H9 (cell line): ENCODE data around the gene VWA1. TPM values are rescaled to one million over a fixed set of nuclear protein-coding genes. Genes with fewer than 3 reads are reported as not detected.
"Not testable (repeated sequence)": the region's sequence is repeated elsewhere in the genome, so short reads cannot be mapped to it uniquely, and the experiment has no call there.

Experiments
- DNase-seq: peaks from one replicate; pipeline ENCODE4 v3.0.0-alpha.2; 2017
- H2AFZ ChIP-seq: one replicate; pipeline ENCODE4 v1.6.1; 2013; ENCODE audit warnings: mild to moderate bottlenecking, low read length, control low read depth, moderate library complexity
- H2AK5ac ChIP-seq: 2 replicates; pipeline ENCODE4 v1.6.1; 2013; ENCODE audit warnings: low read length, control low read depth, mixed read lengths; ENCODE audit not compliant: insufficient read length
- H2BK120ac ChIP-seq: one replicate; pipeline ENCODE4 v1.6.1; 2013; ENCODE audit warnings: low read depth, mild to moderate bottlenecking, low read length, control low read depth, inconsistent platforms; ENCODE audit not compliant: poor library complexity, severe bottlenecking
- H2BK12ac ChIP-seq: 2 replicates; pipeline ENCODE4 v1.6.1; 2013; ENCODE audit warnings: low read length, control low read depth, mixed read lengths, low read depth; ENCODE audit not compliant: insufficient read length
- H2BK15ac ChIP-seq: 2 replicates; pipeline ENCODE4 v1.6.1; 2013; ENCODE audit warnings: low read depth, low read length, control low read depth
- H2BK20ac ChIP-seq: one replicate; pipeline ENCODE4 v1.6.1; 2013; ENCODE audit warnings: low read depth, mild to moderate bottlenecking, low read length, control low read depth, inconsistent platforms; ENCODE audit not compliant: poor library complexity, severe bottlenecking
- H2BK5ac ChIP-seq: 2 replicates; pipeline ENCODE4 v1.6.1; 2013; ENCODE audit warnings: low read length, control low read depth, mixed read lengths; ENCODE audit not compliant: insufficient read length
- H3K14ac ChIP-seq: 2 replicates; pipeline ENCODE4 v1.6.1; 2013; ENCODE audit warnings: low read length, control low read depth; ENCODE audit not compliant: insufficient read depth
- H3K18ac ChIP-seq: 2 replicates; pipeline ENCODE4 v1.6.1; 2013; ENCODE audit warnings: low read depth, mild to moderate bottlenecking, mixed read lengths, low read length, control low read depth; ENCODE audit not compliant: insufficient read length
- H3K23ac ChIP-seq: 2 replicates; pipeline ENCODE4 v1.6.1; 2013; ENCODE audit warnings: low read length, control low read depth, mixed read lengths, low read depth; ENCODE audit not compliant: insufficient read length
- H3K23me2 ChIP-seq: 2 replicates; pipeline ENCODE4 v1.6.1; 2013; ENCODE audit warnings: low read depth, mild to moderate bottlenecking, mixed read lengths, low read length, control low read depth; ENCODE audit not compliant: insufficient read length, poor library complexity, severe bottlenecking
- H3K27ac ChIP-seq: 2 replicates; pipeline ENCODE4 v1.5.1; 2013; ENCODE audit warnings: low read length, control low read depth, mixed read lengths, low read depth; ENCODE audit not compliant: insufficient read length
- H3K27me3 ChIP-seq: 2 replicates; pipeline ENCODE4 v1.6.1; 2013; ENCODE audit warnings: low read length, control low read depth, inconsistent platforms; ENCODE audit not compliant: insufficient read depth
- H3K4ac ChIP-seq: 2 replicates; pipeline ENCODE4 v1.6.1; 2013; ENCODE audit warnings: low read depth, mild to moderate bottlenecking, control low read depth, inconsistent platforms, low read length, moderate library complexity
- H3K4me1 ChIP-seq: 2 replicates; pipeline ENCODE4 v1.6.1; 2013; ENCODE audit warnings: low read length, control low read depth, inconsistent platforms; ENCODE audit not compliant: insufficient read depth
- H3K4me2 ChIP-seq: 2 replicates; pipeline ENCODE4 v1.6.1; 2013; ENCODE audit warnings: low read length, control low read depth, mixed read lengths; ENCODE audit not compliant: insufficient read length, insufficient read depth
- H3K56ac ChIP-seq: 2 replicates; pipeline ENCODE4 v1.6.1; 2013; ENCODE audit warnings: low read depth, mild to moderate bottlenecking, mixed read lengths, low read length, control low read depth; ENCODE audit not compliant: insufficient read length
- H3K79me1 ChIP-seq: 2 replicates; pipeline ENCODE4 v1.6.1; 2013; ENCODE audit warnings: low read depth, mild to moderate bottlenecking, moderate library complexity, low read length, control low read depth, inconsistent platforms; ENCODE audit not compliant: insufficient read depth, poor library complexity, severe bottlenecking
- H3K79me2 ChIP-seq: 2 replicates; pipeline ENCODE4 v1.6.1; 2013; ENCODE audit warnings: low read length, control low read depth, inconsistent platforms; ENCODE audit not compliant: insufficient read depth
- H3K9ac ChIP-seq: 2 replicates; pipeline ENCODE4 v1.6.1; 2013; ENCODE audit warnings: low read length, control low read depth, mixed read lengths; ENCODE audit not compliant: insufficient read length; ENCODE audit errors: extremely low read depth
- H3K9me3 ChIP-seq: one replicate; pipeline ENCODE4 v1.6.1; 2013; ENCODE audit warnings: low read depth, low read length, inconsistent platforms; ENCODE audit not compliant: control insufficient read depth
- H3T11ph ChIP-seq: one replicate; pipeline ENCODE4 v1.6.1; 2013; ENCODE audit warnings: mild to moderate bottlenecking, low read length, control low read depth, inconsistent platforms
- H4K20me1 ChIP-seq: one replicate; pipeline ENCODE4 v1.6.1; 2013; ENCODE audit not compliant: control insufficient read depth, insufficient read length, insufficient read depth
- H4K5ac ChIP-seq: 2 replicates; pipeline ENCODE4 v1.6.1; 2013; ENCODE audit warnings: low read depth, mild to moderate bottlenecking, mixed read lengths, low read length, control low read depth; ENCODE audit not compliant: insufficient read length
- H4K8ac ChIP-seq: replicated peaks from 2 replicates; pipeline ENCODE4 v1.6.1; 2013; ENCODE audit warnings: low read length, control low read depth, mixed read lengths, low read depth; ENCODE audit not compliant: insufficient read length
- H4K91ac ChIP-seq: 2 replicates; pipeline ENCODE4 v1.6.1; 2013; ENCODE audit warnings: low read depth, mild to moderate bottlenecking, moderate library complexity, mixed read lengths, low read length, control low read depth; ENCODE audit not compliant: insufficient read length
- H3K27ac Mint-ChIP-seq, 3 experiments: 2 replicates in 2 of 3; 3 replicates in 1 of 3; pipeline ENCODE4 v1.8.0; 2020 to 2021; ENCODE audit warnings: mixed read lengths in 3 of 3, mild to moderate bottlenecking in 1 of 3, moderate library complexity in 1 of 3
- H3K27me3 Mint-ChIP-seq: 2 replicates; pipeline ENCODE4 v1.8.0; 2021; ENCODE audit warnings: low read depth, mild to moderate bottlenecking, moderate library complexity, mixed read lengths
- H3K36me3 Mint-ChIP-seq, 3 experiments: 2 replicates in 2 of 3; 3 replicates in 1 of 3; pipeline ENCODE4 v1.8.0; 2020 to 2021; ENCODE audit warnings: low read depth in 3 of 3, mixed read lengths in 3 of 3; ENCODE audit not compliant: insufficient read depth in 1 of 3
- H3K4me1 Mint-ChIP-seq, 2 experiments: 2 replicates each; pipeline ENCODE4 v1.8.0; 2020; ENCODE audit warnings: mixed read lengths in 2 of 2
- H3K4me3 Mint-ChIP-seq, 2 experiments: 2 replicates in 1 of 2; 3 replicates in 1 of 2; pipeline ENCODE4 v1.8.0; 2020 to 2021; ENCODE audit warnings: mild to moderate bottlenecking in 2 of 2, mixed read lengths in 2 of 2, moderate library complexity in 1 of 2
- H3K9me3 Mint-ChIP-seq, 2 experiments: 2 replicates in 1 of 2; 3 replicates in 1 of 2; pipeline ENCODE4 v1.8.0; 2020; ENCODE audit warnings: mild to moderate bottlenecking in 2 of 2, mixed read lengths in 2 of 2, moderate library complexity in 1 of 2
- WGBS: extraction: QIAGEN DNeasy Blood & Tissue Kit; methylation state at CpG from one replicate; pipeline ENCODE4 v1.1.7; 2013; ENCODE audit warnings: missing lambda C conversion rate, low lambda C conversion rate, mixed read lengths; ENCODE audit not compliant: insufficient read length; ENCODE audit errors: extremely low coverage; 5-methylcytosine and 5-hydroxymethylcytosine counted together
- total RNA-seq: library from RNA; stranded (reverse); gene quantifications from 2 replicates; pipeline ENCODE4 v1.2.1, GENCODE V29; 2021
- TF ChIP-seq, protein P1 (sequence below): fragments of 200-600 bp; sonication (generic); conservative IDR thresholded peaks from 3 replicates; pipeline ENCODE4 v1.8.0; 2021; ENCODE audit warnings: antibody characterized with exemption, mild to moderate bottlenecking

Gene VWA1
- total RNA-seq, 1 experiment from 2014 or later, result 57.1 TPM

DNA sequence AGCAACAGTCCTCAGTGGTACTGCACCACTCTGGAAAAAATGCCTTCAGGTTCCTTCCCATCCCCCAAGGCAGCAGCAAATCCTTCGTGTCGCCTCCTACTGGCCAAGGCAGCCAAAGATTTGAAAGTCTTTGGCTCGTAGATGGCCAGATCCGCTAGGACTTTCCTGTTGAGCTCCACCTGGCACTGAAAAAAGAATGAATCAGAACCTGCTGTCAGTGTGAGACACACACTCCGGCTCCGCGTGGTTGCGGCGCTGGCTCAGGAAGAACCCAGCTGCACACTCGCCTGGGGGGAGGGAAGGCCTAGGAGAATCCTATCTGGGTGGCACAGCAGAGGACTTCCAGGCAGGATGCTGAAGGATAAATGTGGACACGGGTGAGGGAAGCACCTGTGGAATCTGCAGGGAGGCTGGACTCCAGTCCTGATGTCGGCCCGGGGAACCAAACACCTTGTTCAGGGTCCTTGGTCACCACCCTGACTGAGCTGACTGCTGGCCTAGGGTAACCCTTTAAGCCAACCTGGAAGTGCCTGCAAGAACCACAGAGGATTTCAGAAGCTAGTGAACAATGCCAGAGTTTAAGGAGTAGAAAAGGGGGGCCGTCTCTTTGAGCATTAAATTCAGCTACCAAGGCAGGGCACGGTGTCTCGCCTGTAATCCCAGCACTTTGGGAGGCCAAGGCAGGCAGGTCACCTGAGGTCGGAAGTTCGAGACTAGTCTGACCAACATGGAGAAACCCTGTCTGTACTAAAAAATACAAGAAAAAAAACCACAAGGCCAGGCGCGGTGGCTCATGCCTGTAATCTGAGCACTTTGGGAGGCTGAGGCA is 33.2 kb upstream of the VWA1 start:
- H3K4ac ChIP-seq, result no peak overlapping the region
- no peak overlapping the region for H4K8ac ChIP-seq
- H3K56ac ChIP-seq, result no peak overlapping the region
- H3K27ac ChIP-seq, result no peak overlapping the region
- H2BK5ac ChIP-seq, result no peak overlapping the region
- Mint-ChIP-seq H3K36me3 (peaks cover 53 to 88% (median 71%) of the 10 kb centered on the region in 3 experiments), H3K9me3 (peaks cover 0 to 2% of the 10 kb centered on the region in 2 experiments; a peak in 3 of 5 replicates), H3K27me3 (peaks cover 1% of the 10 kb centered on the region; the same call in 1 of the 2 replicates), H3K4me1 (peaks cover 27 to 44% of the 10 kb centered on the region in 2 experiments), H3K4me3 (peak overlapping the region; percentile 44 to 90; a peak in 3 of 5 replicates), H3K27ac (peak overlapping the region; percentile 37 to 96 (median 96); a peak in 6 of 7 replicates)
- no peak overlapping the region for H3K14ac ChIP-seq
- TF ChIP-seq, protein P1, sequence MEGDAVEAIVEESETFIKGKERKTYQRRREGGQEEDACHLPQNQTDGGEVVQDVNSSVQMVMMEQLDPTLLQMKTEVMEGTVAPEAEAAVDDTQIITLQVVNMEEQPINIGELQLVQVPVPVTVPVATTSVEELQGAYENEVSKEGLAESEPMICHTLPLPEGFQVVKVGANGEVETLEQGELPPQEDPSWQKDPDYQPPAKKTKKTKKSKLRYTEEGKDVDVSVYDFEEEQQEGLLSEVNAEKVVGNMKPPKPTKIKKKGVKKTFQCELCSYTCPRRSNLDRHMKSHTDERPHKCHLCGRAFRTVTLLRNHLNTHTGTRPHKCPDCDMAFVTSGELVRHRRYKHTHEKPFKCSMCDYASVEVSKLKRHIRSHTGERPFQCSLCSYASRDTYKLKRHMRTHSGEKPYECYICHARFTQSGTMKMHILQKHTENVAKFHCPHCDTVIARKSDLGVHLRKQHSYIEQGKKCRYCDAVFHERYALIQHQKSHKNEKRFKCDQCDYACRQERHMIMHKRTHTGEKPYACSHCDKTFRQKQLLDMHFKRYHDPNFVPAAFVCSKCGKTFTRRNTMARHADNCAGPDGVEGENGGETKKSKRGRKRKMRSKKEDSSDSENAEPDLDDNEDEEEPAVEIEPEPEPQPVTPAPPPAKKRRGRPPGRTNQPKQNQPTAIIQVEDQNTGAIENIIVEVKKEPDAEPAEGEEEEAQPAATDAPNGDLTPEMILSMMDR, result peak; percentile 80
- no peak overlapping the region for H4K91ac ChIP-seq
- peaks cover 13% of the 10 kb centered on the region for H3K79me1 ChIP-seq
- no peaks in the 10 kb centered on the region for H3K27me3 ChIP-seq
- H3K23ac ChIP-seq, result no peak overlapping the region
- peaks cover 15% of the 10 kb centered on the region for H3K23me2 ChIP-seq
- H3K9ac ChIP-seq, result no peak overlapping the region
- H3K18ac ChIP-seq, result no peak overlapping the region
- no peak overlapping the region for H2BK12ac ChIP-seq
- WGBS, result no CpG with 5 or more reads among the region's 20 CpGs
- peak; percentile 76 for DNase-seq
- no peaks in the 10 kb centered on the region for H3K9me3 ChIP-seq
- H2AFZ ChIP-seq, result no peak overlapping the region
- H2BK120ac ChIP-seq, result no peak overlapping the region
- H4K20me1 ChIP-seq, result peaks cover 2% of the 10 kb centered on the region
- H2BK20ac ChIP-seq, result no peak overlapping the region
- H3T11ph ChIP-seq, result no peak overlapping the region
- H2BK15ac ChIP-seq, result no peak overlapping the region
- no peak overlapping the region for H2AK5ac ChIP-seq
- H3K4me1 ChIP-seq, result no peaks in the 10 kb centered on the region
- peaks cover 13% of the 10 kb centered on the region; the same call in 1 of the 2 replicates for H3K79me2 ChIP-seq
- H3K4me2 ChIP-seq, result no peak overlapping the region
- H4K5ac ChIP-seq, result no peak overlapping the region

DNA sequence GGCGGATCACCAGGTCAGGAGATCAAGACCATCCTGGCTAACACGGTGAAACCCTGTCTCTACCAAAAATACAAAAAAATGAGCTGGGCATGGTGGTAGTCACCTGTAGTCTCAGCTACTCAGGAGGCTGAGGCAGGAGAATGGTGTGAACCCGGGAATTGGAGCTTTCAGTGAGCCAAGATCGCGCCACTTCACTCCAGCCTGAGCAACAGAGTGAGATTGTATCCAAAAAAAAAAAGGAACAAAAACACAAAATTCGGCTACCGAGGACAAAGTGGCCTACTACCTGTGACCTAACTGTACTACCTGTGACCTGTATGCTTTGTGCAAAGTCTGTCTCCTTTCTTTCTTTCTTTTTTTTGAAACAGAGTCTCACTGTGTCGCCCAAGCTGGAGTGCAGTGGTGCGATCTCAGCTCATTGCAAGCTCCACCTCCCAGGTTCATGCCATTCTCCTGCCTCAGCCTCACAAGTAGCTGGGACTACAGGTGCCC is 32.5 kb upstream of the VWA1 start:
- H3K23ac ChIP-seq, H3K9me3 ChIP-seq, H2AK5ac ChIP-seq, H3K27me3 Mint-ChIP-seq, H3K9ac ChIP-seq, H3K79me1 ChIP-seq, H2BK12ac ChIP-seq, DNase-seq, H2BK120ac ChIP-seq, H4K5ac ChIP-seq, H3T11ph ChIP-seq, H3K4me3 Mint-ChIP-seq, H3K4me2 ChIP-seq, H3K27ac ChIP-seq, H4K8ac ChIP-seq, H2AFZ ChIP-seq, H4K20me1 ChIP-seq, H3K14ac ChIP-seq, H3K9me3 Mint-ChIP-seq, H3K18ac ChIP-seq, H3K27me3 ChIP-seq, H3K4me1 ChIP-seq, H3K56ac ChIP-seq, H2BK15ac ChIP-seq, H4K91ac ChIP-seq, H2BK20ac ChIP-seq, H2BK5ac ChIP-seq, H3K4ac ChIP-seq: not testable (repeated sequence)
- H3K79me2 ChIP-seq, result peaks cover 16% of the 10 kb centered on the region; the same call in 1 of the 2 replicates
- Mint-ChIP-seq H3K36me3 (peaks cover 48 to 85% (median 64%) of the 10 kb centered on the region in 3 experiments), H3K4me1 (peaks cover 27 to 44% of the 10 kb centered on the region in 2 experiments), H3K27ac (peak overlapping the region in 1 of 3 experiments; percentile 66; a peak in 2 of 7 replicates)
- no CpG with 5 or more reads among the region's 9 CpGs for WGBS
- H3K23me2 ChIP-seq, result peaks cover 18% of the 10 kb centered on the region
